Astrocyte (in vitro differentiated cells and primary cell): Measurements from ENCODE around the gene SNX5.

Experiments
- EZH2 ChIP-seq: IDR thresholded peaks from 2 replicates; pipeline ENCODE4 v1.6.1; 2012; ENCODE audit warnings: mild to moderate bottlenecking, low read length, inconsistent platforms; ENCODE audit not compliant: insufficient read depth
- TF ChIP-seq, protein P1 (sequence below): IDR thresholded peaks from 2 replicates; pipeline ENCODE4 v1.5.1; 2011; ENCODE audit warnings: low read depth, mild to moderate bottlenecking, inconsistent platforms, low read length, moderate library complexity; ENCODE audit not compliant: insufficient read depth

DNA sequence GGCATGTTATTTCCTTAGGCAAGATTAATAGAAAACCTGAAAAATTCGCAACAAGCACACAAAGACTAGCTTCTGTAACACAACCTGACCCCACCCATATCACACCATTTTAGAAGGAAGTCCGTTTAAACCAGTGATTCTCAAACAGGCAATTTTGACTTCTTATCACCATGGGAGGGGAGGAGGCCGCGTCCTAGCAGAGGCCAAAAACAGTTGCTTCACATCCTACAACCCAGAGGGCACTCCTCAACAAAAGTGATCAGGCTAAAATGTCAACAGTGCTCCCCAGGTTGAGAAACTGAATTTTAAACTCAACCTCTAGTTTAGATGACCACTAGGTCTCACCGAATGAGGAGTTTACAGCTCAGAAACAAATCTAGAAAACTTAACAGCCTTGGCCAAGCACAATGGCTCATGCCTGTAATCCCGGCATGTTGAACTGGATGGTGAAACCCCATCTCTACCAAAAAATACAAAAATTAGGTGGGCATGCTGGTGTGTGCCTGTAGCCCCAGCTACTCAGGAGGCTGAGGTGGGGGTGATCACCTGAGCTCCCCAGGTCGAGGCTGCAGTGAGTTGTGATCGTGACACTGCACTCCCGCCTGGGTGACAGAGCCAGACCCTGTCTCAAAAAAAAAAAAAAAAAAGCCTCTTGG lies 3.4 kb downstream of the SNX5 start:
- TF ChIP-seq, protein P1, sequence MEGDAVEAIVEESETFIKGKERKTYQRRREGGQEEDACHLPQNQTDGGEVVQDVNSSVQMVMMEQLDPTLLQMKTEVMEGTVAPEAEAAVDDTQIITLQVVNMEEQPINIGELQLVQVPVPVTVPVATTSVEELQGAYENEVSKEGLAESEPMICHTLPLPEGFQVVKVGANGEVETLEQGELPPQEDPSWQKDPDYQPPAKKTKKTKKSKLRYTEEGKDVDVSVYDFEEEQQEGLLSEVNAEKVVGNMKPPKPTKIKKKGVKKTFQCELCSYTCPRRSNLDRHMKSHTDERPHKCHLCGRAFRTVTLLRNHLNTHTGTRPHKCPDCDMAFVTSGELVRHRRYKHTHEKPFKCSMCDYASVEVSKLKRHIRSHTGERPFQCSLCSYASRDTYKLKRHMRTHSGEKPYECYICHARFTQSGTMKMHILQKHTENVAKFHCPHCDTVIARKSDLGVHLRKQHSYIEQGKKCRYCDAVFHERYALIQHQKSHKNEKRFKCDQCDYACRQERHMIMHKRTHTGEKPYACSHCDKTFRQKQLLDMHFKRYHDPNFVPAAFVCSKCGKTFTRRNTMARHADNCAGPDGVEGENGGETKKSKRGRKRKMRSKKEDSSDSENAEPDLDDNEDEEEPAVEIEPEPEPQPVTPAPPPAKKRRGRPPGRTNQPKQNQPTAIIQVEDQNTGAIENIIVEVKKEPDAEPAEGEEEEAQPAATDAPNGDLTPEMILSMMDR = no peak
- no peak for TF ChIP-seq EZH2
